IMR-90 (cell line): ENCODE results near the gene HNRNPUL1. TPM values are rescaled to one million over a fixed set of nuclear protein-coding genes. Genes with fewer than 3 reads are reported as not detected.

Experiments used
- ATAC-seq: fragments of 200-7000 bp; cut with Tn5 transposase; 2 replicates; pipeline ENCODE4 v1.9.1; 2020; ENCODE audit warnings: low read depth, mild to moderate bottlenecking, moderate library complexity
- BruUV-seq: library from RNA; stranded (reverse); fragments of 400-500 nt; replicated peaks from 2 replicates; lab custom pipeline; 2021; lab: Mats Ljungman, UMichigan
- CTCF ChIA-PET: fragments of 300-600 bp; formaldehyde crosslinking; extraction: SDS; loops from one replicate; lab custom pipeline; 2021; ENCODE audit warnings: antibody characterized with exemption; lab: Yijun Ruan, JAX
- POLR2A ChIA-PET: fragments of 300-600 bp; sonication (Branson Sonifier 250); formaldehyde crosslinking; loops from one replicate; lab custom pipeline; 2022; ENCODE audit warnings: antibody characterized with exemption; ENCODE audit not compliant: unreplicated experiment; lab: Charles Lee
- DNase-seq: peaks from one replicate; pipeline ENCODE4 v3.0.0; 2013
- H2AFZ ChIP-seq: replicated peaks from 2 replicates; pipeline ENCODE3; 2013; ENCODE audit warnings: low read length, mild to moderate bottlenecking; ENCODE audit not compliant: poor library complexity
- H2AK5ac ChIP-seq: 2 replicates; pipeline ENCODE4 v1.6.1; 2013; ENCODE audit warnings: low read depth, low read length, inconsistent platforms
- H2AK9ac ChIP-seq: replicated peaks from 2 replicates; pipeline ENCODE3; 2013; ENCODE audit warnings: mild to moderate bottlenecking, low read depth, low read length, moderate library complexity; ENCODE audit not compliant: poor library complexity
- H2BK120ac ChIP-seq: 2 replicates; pipeline ENCODE4 v1.6.1; 2013; ENCODE audit warnings: low read depth, low read length, inconsistent platforms
- H2BK15ac ChIP-seq: 3 replicates; pipeline ENCODE4 v1.6.1; 2013; ENCODE audit warnings: low read depth, low read length, inconsistent platforms
- H2BK20ac ChIP-seq: 2 replicates; pipeline ENCODE4 v1.6.1; 2013; ENCODE audit warnings: low read depth, mild to moderate bottlenecking, inconsistent platforms, low read length, moderate library complexity
- H2BK5ac ChIP-seq: 2 replicates; pipeline ENCODE4 v1.6.1; 2013; ENCODE audit warnings: mild to moderate bottlenecking, low read depth, low read length, inconsistent platforms; ENCODE audit not compliant: poor library complexity, severe bottlenecking
- H3K14ac ChIP-seq: replicated peaks from 2 replicates; pipeline ENCODE4 v1.6.1; 2013; ENCODE audit warnings: low read depth, low read length, inconsistent platforms
- H3K18ac ChIP-seq: 2 replicates; pipeline ENCODE4 v1.6.1; 2013; ENCODE audit warnings: low read depth, low read length, control low read depth
- H3K23ac ChIP-seq: 2 replicates; pipeline ENCODE4 v1.6.1; 2013; ENCODE audit warnings: low read depth, low read length, inconsistent platforms
- H3K27ac ChIP-seq: 2 replicates; pipeline ENCODE4 v1.5.1; 2013; ENCODE audit warnings: mild to moderate bottlenecking, control low read depth, low read length; ENCODE audit not compliant: insufficient read depth
- H3K27me3 ChIP-seq: 2 replicates; pipeline ENCODE4 v1.6.1; 2013; ENCODE audit warnings: low read length; ENCODE audit not compliant: control insufficient read depth, insufficient read depth
- H3K36me3 ChIP-seq: 2 replicates; pipeline ENCODE4 v1.6.1; 2013; ENCODE audit warnings: low read length, mixed read lengths; ENCODE audit not compliant: control insufficient read depth, insufficient read depth
- H3K4ac ChIP-seq: 2 replicates; pipeline ENCODE4 v1.6.1; 2013; ENCODE audit warnings: low read depth, low read length, inconsistent platforms
- H3K4me1 ChIP-seq: 2 replicates; pipeline ENCODE4 v1.6.1; 2013; ENCODE audit warnings: low read length, mixed read lengths; ENCODE audit not compliant: control insufficient read depth, insufficient read depth
- H3K4me2 ChIP-seq: 2 replicates; pipeline ENCODE4 v1.6.1; 2013; ENCODE audit warnings: low read depth, mild to moderate bottlenecking, control low read depth, low read length, moderate library complexity
- H3K4me3 ChIP-seq: 2 replicates; pipeline ENCODE4 v1.5.1; 2013; ENCODE audit warnings: low read depth, mild to moderate bottlenecking, control low read depth, low read length, moderate library complexity; ENCODE audit not compliant: insufficient read depth
- H3K56ac ChIP-seq: 2 replicates; pipeline ENCODE4 v1.6.1; 2013; ENCODE audit warnings: low read length, inconsistent platforms; ENCODE audit not compliant: insufficient read depth; ENCODE audit errors: extremely low read depth
- H3K79me1 ChIP-seq, 2 experiments: 2 replicates each; pipeline ENCODE4 v1.6.1; 2013; ENCODE audit warnings: low read length in 2 of 2, inconsistent platforms in 1 of 2, low read depth in 1 of 2
- H3K9ac ChIP-seq: 2 replicates; pipeline ENCODE4 v1.6.1; 2013; ENCODE audit warnings: low read depth, low read length, control low read depth
- H3K9me1 ChIP-seq: 2 replicates; pipeline ENCODE4 v1.6.1; 2013; ENCODE audit warnings: low read length, inconsistent platforms; ENCODE audit not compliant: insufficient read depth
- H3K9me3 ChIP-seq: 2 replicates; pipeline ENCODE4 v1.6.1; 2013; ENCODE audit warnings: low read length; ENCODE audit not compliant: control insufficient read depth, insufficient read depth
- H4K20me1 ChIP-seq: 2 replicates; pipeline ENCODE4 v1.6.1; 2013; ENCODE audit warnings: low read length, inconsistent platforms; ENCODE audit not compliant: insufficient read depth
- H4K5ac ChIP-seq: 2 replicates; pipeline ENCODE4 v1.6.1; 2013; ENCODE audit warnings: mild to moderate bottlenecking, low read depth, low read length, control low read depth
- H4K8ac ChIP-seq, 2 experiments: 2 replicates each; pipeline ENCODE4 v1.6.1; 2013; ENCODE audit warnings: low read depth in 2 of 2, low read length in 2 of 2, control low read depth in 1 of 2, inconsistent platforms in 1 of 2
- H4K91ac ChIP-seq: 2 replicates; pipeline ENCODE4 v1.6.1; 2013; ENCODE audit warnings: low read depth, low read length, inconsistent platforms; ENCODE audit not compliant: insufficient read depth
- BHLHE40 ChIP-seq: fragments of 150-350 bp; IDR thresholded peaks from 2 replicates; pipeline ENCODE4 v1.6.1; 2016; ENCODE audit warnings: mild to moderate bottlenecking, low read depth, low read length
- CHD1 ChIP-seq: IDR thresholded peaks from 2 replicates; pipeline ENCODE4 v1.6.1; 2012; ENCODE audit warnings: low read depth, low read length, improper control_type of control experiment
- CTCF ChIP-seq: conservative IDR thresholded peaks from 2 replicates; pipeline ENCODE4 v1.5.1; 2012; ENCODE audit warnings: mild to moderate bottlenecking, low read depth, low read length, improper control_type of control experiment
- FOS ChIP-seq: fragments of 150-350 bp; IDR thresholded peaks from 2 replicates; pipeline ENCODE4 v1.6.1; 2016; ENCODE audit warnings: low read depth, low read length
- MAFK ChIP-seq: IDR thresholded peaks from 2 replicates; pipeline ENCODE4 v1.6.1; 2012; ENCODE audit warnings: low read depth, low read length, improper control_type of control experiment
- MAZ ChIP-seq: IDR thresholded peaks from 2 replicates; pipeline ENCODE4 v1.6.1; 2012; ENCODE audit warnings: low read depth, mild to moderate bottlenecking, low read length, improper control_type of control experiment, moderate library complexity, borderline replicate concordance
- MXI1 ChIP-seq: IDR thresholded peaks from 2 replicates; pipeline ENCODE4 v1.6.1; 2012; ENCODE audit warnings: low read depth, mild to moderate bottlenecking, low read length, moderate library complexity, borderline replicate concordance
- NFE2L2 ChIP-seq: fragments of 150-350 bp; IDR thresholded peaks from 2 replicates; pipeline ENCODE4 v1.6.1; 2016; ENCODE audit warnings: low read depth, mild to moderate bottlenecking, low read length
- POLR2A ChIP-seq: IDR thresholded peaks from 2 replicates; pipeline ENCODE4 v1.6.1; 2012; ENCODE audit warnings: mild to moderate bottlenecking, low read depth, low read length
- RAD21 ChIP-seq: IDR thresholded peaks from 2 replicates; pipeline ENCODE4 v1.6.1; 2012; ENCODE audit warnings: low read length, improper control_type of control experiment
- USF2 ChIP-seq: fragments of 150-350 bp; IDR thresholded peaks from 2 replicates; pipeline ENCODE4 v1.6.1; 2017; ENCODE audit warnings: mild to moderate bottlenecking, antibody characterized with exemption, low read length, low read depth
- WGBS, 2 experiments: methylation state at CpG; one replicate each; pipeline versions ENCODE4 v1.1.5 to v1.1.7; 2013; ENCODE audit warnings: missing lambda C conversion rate in 2 of 2; ENCODE audit not compliant: insufficient read length in 1 of 2; ENCODE audit errors: extremely low coverage in 2 of 2; 5-methylcytosine and 5-hydroxymethylcytosine counted together
- dilution Hi-C: fragments of 300-500 bp; cut with HindIII; formaldehyde crosslinking; loops from one replicate; pipeline ENCODE4 v1.14.3; 2018; ENCODE audit warnings: low sequenced_read_pairs; ENCODE audit not compliant: unreplicated experiment
- in situ Hi-C: fragments of 300-500 bp; cut with MboI; formaldehyde crosslinking; loops from 3 replicates; pipeline ENCODE4 v1.14.3; 2019; ENCODE audit warnings: low sequenced_read_pairs, inconsistent platforms, mixed read lengths
- intact Hi-C: fragments of 100-400 bp; cut with micrococcal nuclease; formaldehyde crosslinking; loops from 2 replicates; pipeline ENCODE4 v1.10.0; 2022
- polyA plus RNA-seq, 3 experiments: library from polyadenylated mRNA; depleted of rRNA; stranded (reverse); fragments of >200 nt; gene quantifications; 2 replicates each; pipeline ENCODE4 v1.2.3, GENCODE V29; 2012; ENCODE audit warnings: low replicate concordance in 1 of 3
- total RNA-seq: library from RNA; depleted of rRNA; stranded (reverse); fragments of >200 nt; gene quantifications from 2 replicates; pipeline ENCODE4 v1.2.3, GENCODE V29; 2012

The HNRNPUL1 gene
- total and polyA plus RNA-seq, 2 of the 4 experiments (the other 2 are of a cell fraction) = 50.7 to 67.3 TPM

GRCh38 chr19:41324921-41325639, 60.9 kb downstream of the HNRNPUL1 start:
- Histone ChIP-seq H2BK120ac (peak overlapping the region; percentile 99), H3K18ac (peak overlapping the region; percentile 98), H3K4me2 (peak overlapping the region; percentile 82), H2BK15ac (peak overlapping the region; percentile 18; the same call in 2 of the 3 replicates), H2AFZ (peak overlapping the region; percentile 77), H4K91ac (peak overlapping the region; percentile 94), H2AK9ac (peak overlapping the region; percentile 95), H4K8ac (peak overlapping the region; percentile 48 to 89; a peak in 3 of 4 replicates), H2BK5ac (peak overlapping the region; percentile 96), H3K23ac (peak overlapping the region; percentile 97), H3K4me3 (no peak overlapping the region), H2BK20ac (peak overlapping the region; percentile 89), H3K79me1 (peaks cover 15 to 72% of the 10 kb centered on the region in 2 experiments), H3K56ac (peak overlapping the region; percentile 70), H3K14ac (peak overlapping the region; percentile 97), H3K27ac (peak overlapping the region; percentile 96), H3K36me3 (peaks cover 27% of the 10 kb centered on the region), H4K20me1 (peaks cover 63% of the 10 kb centered on the region), H3K27me3 (no peaks in the 10 kb centered on the region), H3K9me1 (peaks cover 42% of the 10 kb centered on the region), H2AK5ac (peak overlapping the region; percentile 100), H3K9me3 (no peaks in the 10 kb centered on the region), H3K9ac (peak overlapping the region; percentile 73), H3K4me1 (peaks cover 63% of the 10 kb centered on the region), H3K4ac (peak overlapping the region; percentile 99), H4K5ac (peak overlapping the region; percentile 90)
- BruUV-seq = no TSS peak
- peak; percentile 90 for DNase-seq
- in situ Hi-C loops = no loop called here
- POLR2A ChIA-PET = interaction anchor here (0.6 kb wide), 1 partner anchor 124 kb away, joined by 4 read pairs; no protein-coding TSS in a partner anchor
- intact Hi-C loops = no loop called here
- CTCF ChIA-PET = interaction anchor here (0.5 to 1.3 kb wide), 3 partner anchors 27 to 551 kb away, joined by 3 to 4 read pairs (median 3); no protein-coding TSS in a partner anchor
- dilution Hi-C loops = no loop called here
- peak; percentile 8 for ATAC-seq
- 3% methylated on average over 8 of the region's 23 CpGs; no CpG with 5 or more reads in 1 of the 2 experiments for WGBS, 2 experiments
- TF ChIP-seq CTCF (no peak), BHLHE40 (no peak), MAFK (0 out of 2 replicates have a peak, but pooled peaks have one; percentile 8), MAZ (peak; percentile 87), USF2 (peak; percentile 29; the same call in 1 of the 2 replicates), RAD21 (no peak), NFE2L2 (0 out of 2 replicates have a peak, but pooled peaks have one; percentile 10), MXI1 (no peak), FOS (peak; percentile 53), POLR2A (peak; percentile 76; the same call in 1 of the 2 replicates), CHD1 (no peak)
